HepG2 (cell line): ENCODE results near the gene HYLS1. TPM values are rescaled to one million over a fixed set of nuclear protein-coding genes. Genes with fewer than 3 reads are reported as not detected.

Experiments
- ARHGAP35 ChIP-seq: sonication (generic); formaldehyde crosslinking; IDR thresholded peaks from 2 replicates; pipeline ENCODE4 v1.9.0; 2022; ENCODE audit warnings: mild to moderate bottlenecking, inconsistent platforms, moderate library complexity, missing genetic modification reagents, borderline replicate concordance
- CERS6 ChIP-seq: sonication (generic); formaldehyde crosslinking; IDR thresholded peaks from 2 replicates; pipeline ENCODE4 v1.5.0; 2020; ENCODE audit warnings: missing genetic modification reagents
- HMGXB4 ChIP-seq, 2 experiments: sonication (generic) in 1 of 2; formaldehyde crosslinking in 1 of 2; IDR thresholded peaks; 2 replicates each; pipeline versions ENCODE4 v1.4.0 to v1.6.1; 2018 to 2020; ENCODE audit warnings: missing genetic modification reagents in 2 of 2, borderline replicate concordance in 1 of 2, low read depth in 1 of 2, mild to moderate bottlenecking in 1 of 2, missing biosample characterization in 1 of 2
- MBNL3 ChIP-seq: fragments of 250-450 bp; sonication (Bioruptor Pico); conservative IDR thresholded peaks from 2 replicates; pipeline ENCODE4 v1.8.0; 2022; ENCODE audit warnings: mild to moderate bottlenecking, inconsistent platforms
- PPARG ChIP-seq: conservative IDR thresholded peaks from 2 replicates; pipeline ENCODE4 v1.6.1; 2016; ENCODE audit warnings: missing biosample characterization, missing genetic modification reagents
- PREB ChIP-seq: sonication (generic); formaldehyde crosslinking; IDR thresholded peaks from 2 replicates; pipeline ENCODE4 v1.4.0; 2020; ENCODE audit warnings: missing genetic modification reagents
- RXRB ChIP-seq: IDR thresholded peaks from 2 replicates; pipeline ENCODE4 v1.6.1; 2016; ENCODE audit warnings: borderline replicate concordance, missing genetic modification reagents, missing compliant biosample characterization
- SOX13 ChIP-seq, 3 experiments: fragments of 450-650 bp in 1 of 3; sonication (generic) in 1 of 3; formaldehyde crosslinking in 1 of 3; IDR thresholded peaks in 2 of 3; conservative IDR thresholded peaks in 1 of 3; 2 replicates each; pipeline versions ENCODE4 v1.5.0 to v1.6.1; 2016 to 2020; ENCODE audit warnings: antibody characterized with exemption in 1 of 3, mild to moderate bottlenecking in 1 of 3, missing compliant biosample characterization in 1 of 3, missing genetic modification reagents in 1 of 3, moderate library complexity in 1 of 3
- TEAD2 ChIP-seq: sonication (generic); formaldehyde crosslinking; IDR thresholded peaks from 2 replicates; pipeline ENCODE4 v1.9.0; 2021; ENCODE audit warnings: missing genetic modification reagents
- ZFY ChIP-seq: sonication (generic); formaldehyde crosslinking; IDR thresholded peaks from 2 replicates; pipeline ENCODE4 v1.4.0; 2020; ENCODE audit warnings: missing genetic modification reagents
- ZNF367 ChIP-seq: sonication (generic); formaldehyde crosslinking; IDR thresholded peaks from 2 replicates; pipeline ENCODE4 v1.4.0; 2020; ENCODE audit warnings: missing genetic modification reagents, borderline replicate concordance
- ZNF598 ChIP-seq: sonication (generic); formaldehyde crosslinking; IDR thresholded peaks from 2 replicates; pipeline ENCODE4 v1.5.1; 2020; ENCODE audit warnings: mild to moderate bottlenecking, missing genetic modification reagents, borderline replicate concordance
- ZNF674 ChIP-seq: sonication (generic); formaldehyde crosslinking; IDR thresholded peaks from 2 replicates; pipeline ENCODE4 v1.5.0; 2020; ENCODE audit warnings: low read depth, mild to moderate bottlenecking, missing genetic modification reagents
- ZNF792 ChIP-seq: IDR thresholded peaks from 2 replicates; pipeline ENCODE4 v1.6.1; 2016
- polyA plus RNA-seq, 8 experiments: library from polyadenylated mRNA; depleted of rRNA in 3 of 8; stranded (reverse) in 7 of 8; unstranded in 1 of 8; fragments of >200 nt; fragmentation: Illumina TruSeq in 4 of 8; extraction: Trizol in 4 of 8; gene quantifications; 2 replicates each; pipeline versions ENCODE4 v1.2.1 to v1.2.3, GENCODE V29; 2011 to 2016; ENCODE audit warnings: low read depth in 4 of 8, missing spikeins in 1 of 8, mixed read lengths in 1 of 8; ENCODE audit not compliant: insufficient read depth in 1 of 8
- total RNA-seq, 5 experiments: library from RNA; depleted of rRNA; stranded (reverse); fragments of >200 nt; fragmentation: Illumina TruSeq; extraction: Trizol; gene quantifications; 2 replicates each; pipeline ENCODE4 v1.2.3, GENCODE V29; 2016; ENCODE audit warnings: low read depth in 1 of 5
- TF ChIP-seq, protein P1 (sequence below): sonication (generic); formaldehyde crosslinking; IDR thresholded peaks from 2 replicates; pipeline ENCODE4 v1.4.0; 2020; ENCODE audit warnings: missing genetic modification reagents
- TF ChIP-seq, protein P2 (sequence below): sonication (generic); formaldehyde crosslinking; IDR thresholded peaks from 2 replicates; pipeline ENCODE4 v1.4.0; 2020; ENCODE audit warnings: mild to moderate bottlenecking, missing genetic modification reagents
- TF ChIP-seq, protein P3 (sequence below): sonication (generic); formaldehyde crosslinking; IDR thresholded peaks from 2 replicates; pipeline ENCODE4 v1.4.0; 2020; ENCODE audit warnings: mild to moderate bottlenecking, missing genetic modification reagents, borderline replicate concordance

The HYLS1 gene
- total and polyA plus RNA-seq, 2 of the 13 experiments (the other 11 are each of a cell fraction or from before 2014, with no cell fraction given) = 1.3 to 3.8 TPM

- TF ChIP-seq, protein P1, sequence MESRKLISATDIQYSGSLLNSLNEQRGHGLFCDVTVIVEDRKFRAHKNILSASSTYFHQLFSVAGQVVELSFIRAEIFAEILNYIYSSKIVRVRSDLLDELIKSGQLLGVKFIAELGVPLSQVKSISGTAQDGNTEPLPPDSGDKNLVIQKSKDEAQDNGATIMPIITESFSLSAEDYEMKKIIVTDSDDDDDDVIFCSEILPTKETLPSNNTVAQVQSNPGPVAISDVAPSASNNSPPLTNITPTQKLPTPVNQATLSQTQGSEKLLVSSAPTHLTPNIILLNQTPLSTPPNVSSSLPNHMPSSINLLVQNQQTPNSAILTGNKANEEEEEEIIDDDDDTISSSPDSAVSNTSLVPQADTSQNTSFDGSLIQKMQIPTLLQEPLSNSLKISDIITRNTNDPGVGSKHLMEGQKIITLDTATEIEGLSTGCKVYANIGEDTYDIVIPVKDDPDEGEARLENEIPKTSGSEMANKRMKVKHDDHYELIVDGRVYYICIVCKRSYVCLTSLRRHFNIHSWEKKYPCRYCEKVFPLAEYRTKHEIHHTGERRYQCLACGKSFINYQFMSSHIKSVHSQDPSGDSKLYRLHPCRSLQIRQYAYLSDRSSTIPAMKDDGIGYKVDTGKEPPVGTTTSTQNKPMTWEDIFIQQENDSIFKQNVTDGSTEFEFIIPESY = no peak
- TF ChIP-seq ARHGAP35 (no peak), HMGXB4 (CRISPR knock-in tag; IDR thresholded peaks at IDR 0.05; ENCODE audit: borderline replicate concordance in 1 of 2, low read depth in 1 of 2) (peak in 1 of 2 experiments; percentile 42; a peak in 1 of 4 replicates), ZNF792 (0 out of 2 replicates have a peak, but pooled peaks have one; percentile 31), ZNF598 (CRISPR knock-in tag) (no peak), MBNL3 (CRISPR knock-in tag) (no peak), PPARG (0 out of 2 replicates have a peak, but pooled peaks have one; percentile 19), SOX13 (IDR thresholded peaks at IDR 0.05) (no peak), SOX13 (CRISPR knock-in tag; conservative IDR thresholded peaks at IDR 0.05 in 1 of 2, IDR thresholded peaks at IDR 0.05 in 1 of 2) (no peak), ZNF367 (CRISPR knock-in tag) (no peak), CERS6 (CRISPR knock-in tag) (no peak), RXRB (CRISPR knock-in tag) (no peak), ZNF674 (CRISPR knock-in tag) (no peak), ZFY (no peak), TEAD2 (CRISPR knock-in tag) (no peak), PREB (no peak)
- TF ChIP-seq, protein P2, sequence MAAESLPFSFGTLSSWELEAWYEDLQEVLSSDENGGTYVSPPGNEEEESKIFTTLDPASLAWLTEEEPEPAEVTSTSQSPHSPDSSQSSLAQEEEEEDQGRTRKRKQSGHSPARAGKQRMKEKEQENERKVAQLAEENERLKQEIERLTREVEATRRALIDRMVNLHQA = no peak
- TF ChIP-seq, protein P3, sequence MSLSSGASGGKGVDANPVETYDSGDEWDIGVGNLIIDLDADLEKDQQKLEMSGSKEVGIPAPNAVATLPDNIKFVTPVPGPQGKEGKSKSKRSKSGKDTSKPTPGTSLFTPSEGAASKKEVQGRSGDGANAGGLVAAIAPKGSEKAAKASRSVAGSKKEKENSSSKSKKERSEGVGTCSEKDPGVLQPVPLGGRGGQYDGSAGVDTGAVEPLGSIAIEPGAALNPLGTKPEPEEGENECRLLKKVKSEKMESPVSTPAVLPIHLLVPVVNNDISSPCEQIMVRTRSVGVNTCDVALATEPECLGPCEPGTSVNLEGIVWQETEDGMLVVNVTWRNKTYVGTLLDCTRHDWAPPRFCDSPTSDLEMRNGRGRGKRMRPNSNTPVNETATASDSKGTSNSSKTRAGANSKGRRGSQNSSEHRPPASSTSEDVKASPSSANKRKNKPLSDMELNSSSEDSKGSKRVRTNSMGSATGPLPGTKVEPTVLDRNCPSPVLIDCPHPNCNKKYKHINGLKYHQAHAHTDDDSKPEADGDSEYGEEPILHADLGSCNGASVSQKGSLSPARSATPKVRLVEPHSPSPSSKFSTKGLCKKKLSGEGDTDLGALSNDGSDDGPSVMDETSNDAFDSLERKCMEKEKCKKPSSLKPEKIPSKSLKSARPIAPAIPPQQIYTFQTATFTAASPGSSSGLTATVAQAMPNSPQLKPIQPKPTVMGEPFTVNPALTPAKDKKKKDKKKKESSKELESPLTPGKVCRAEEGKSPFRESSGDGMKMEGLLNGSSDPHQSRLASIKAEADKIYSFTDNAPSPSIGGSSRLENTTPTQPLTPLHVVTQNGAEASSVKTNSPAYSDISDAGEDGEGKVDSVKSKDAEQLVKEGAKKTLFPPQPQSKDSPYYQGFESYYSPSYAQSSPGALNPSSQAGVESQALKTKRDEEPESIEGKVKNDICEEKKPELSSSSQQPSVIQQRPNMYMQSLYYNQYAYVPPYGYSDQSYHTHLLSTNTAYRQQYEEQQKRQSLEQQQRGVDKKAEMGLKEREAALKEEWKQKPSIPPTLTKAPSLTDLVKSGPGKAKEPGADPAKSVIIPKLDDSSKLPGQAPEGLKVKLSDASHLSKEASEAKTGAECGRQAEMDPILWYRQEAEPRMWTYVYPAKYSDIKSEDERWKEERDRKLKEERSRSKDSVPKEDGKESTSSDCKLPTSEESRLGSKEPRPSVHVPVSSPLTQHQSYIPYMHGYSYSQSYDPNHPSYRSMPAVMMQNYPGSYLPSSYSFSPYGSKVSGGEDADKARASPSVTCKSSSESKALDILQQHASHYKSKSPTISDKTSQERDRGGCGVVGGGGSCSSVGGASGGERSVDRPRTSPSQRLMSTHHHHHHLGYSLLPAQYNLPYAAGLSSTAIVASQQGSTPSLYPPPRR = no peak
Observed at GRCh38 chr11:125923012-125923579, 35.6 kb downstream of the HYLS1 start (continued).
